ENCODE data around the gene FLNB. TPM values are rescaled to one million over a fixed set of nuclear protein-coding genes. Genes with fewer than 3 reads are reported as not detected.

The FLNB gene
- total RNA-seq, 2 experiments from 2014 or later = 39.7 to 42.1 TPM

DNA sequence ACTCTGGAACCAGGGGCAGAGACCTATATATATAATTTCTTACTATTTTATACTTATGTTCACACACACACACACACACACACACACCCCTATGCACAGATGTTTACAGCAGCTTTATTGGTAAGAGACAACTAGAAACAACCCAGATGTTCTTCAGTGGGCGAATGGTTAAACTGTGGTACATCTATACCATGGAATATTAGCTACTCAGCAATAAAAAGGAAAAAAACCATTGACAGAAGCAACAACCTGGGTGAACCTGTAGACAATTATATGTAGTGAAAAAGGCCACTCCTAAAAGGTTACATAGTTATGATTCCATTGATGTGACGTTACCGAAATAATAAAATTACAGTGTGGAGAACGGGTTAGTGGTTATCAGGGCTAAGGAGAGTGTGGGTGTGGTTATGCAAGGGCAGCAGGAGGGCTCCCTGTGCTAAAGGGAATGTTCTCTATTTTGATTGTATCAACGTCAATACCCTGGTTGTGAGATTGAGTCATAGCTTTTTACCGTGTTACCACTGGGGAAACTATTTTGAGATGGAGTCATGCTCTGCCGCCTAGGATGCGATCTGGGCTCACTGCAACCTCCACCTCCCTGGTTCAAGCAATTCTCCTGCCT is 85.5 kb downstream of the FLNB start:
- ChIA-PET CTCF (no interaction called here), POLR2A (no interaction called here)
- Mint-ChIP-seq H3K27ac (no peak overlapping the region), H3K4me1 (ENCODE audit: low read depth) (no peaks in the 10 kb centered on the region), H3K9me3 (no peaks in the 10 kb centered on the region), H3K36me3 (ENCODE audit: low read depth) (peaks cover 64% of the 10 kb centered on the region), H3K4me3 (no peak overlapping the region), H3K27me3 (no peaks in the 10 kb centered on the region)
- H3K27me3 ChIP-seq (ENCODE audit: control insufficient read depth in 1 of 2, insufficient read depth in 2 of 2, low read length in 2 of 2) = no peaks in the 10 kb centered on the region
- DNase-seq (no peak), ATAC-seq (ENCODE audit: poor library complexity) (no peak)
- TF ChIP-seq, protein P1, sequence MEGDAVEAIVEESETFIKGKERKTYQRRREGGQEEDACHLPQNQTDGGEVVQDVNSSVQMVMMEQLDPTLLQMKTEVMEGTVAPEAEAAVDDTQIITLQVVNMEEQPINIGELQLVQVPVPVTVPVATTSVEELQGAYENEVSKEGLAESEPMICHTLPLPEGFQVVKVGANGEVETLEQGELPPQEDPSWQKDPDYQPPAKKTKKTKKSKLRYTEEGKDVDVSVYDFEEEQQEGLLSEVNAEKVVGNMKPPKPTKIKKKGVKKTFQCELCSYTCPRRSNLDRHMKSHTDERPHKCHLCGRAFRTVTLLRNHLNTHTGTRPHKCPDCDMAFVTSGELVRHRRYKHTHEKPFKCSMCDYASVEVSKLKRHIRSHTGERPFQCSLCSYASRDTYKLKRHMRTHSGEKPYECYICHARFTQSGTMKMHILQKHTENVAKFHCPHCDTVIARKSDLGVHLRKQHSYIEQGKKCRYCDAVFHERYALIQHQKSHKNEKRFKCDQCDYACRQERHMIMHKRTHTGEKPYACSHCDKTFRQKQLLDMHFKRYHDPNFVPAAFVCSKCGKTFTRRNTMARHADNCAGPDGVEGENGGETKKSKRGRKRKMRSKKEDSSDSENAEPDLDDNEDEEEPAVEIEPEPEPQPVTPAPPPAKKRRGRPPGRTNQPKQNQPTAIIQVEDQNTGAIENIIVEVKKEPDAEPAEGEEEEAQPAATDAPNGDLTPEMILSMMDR (IDR thresholded peaks at IDR 0.05) = no peak
- no peak overlapping the region for H3K27ac ChIP-seq (ENCODE audit: low read depth in 1 of 2, low read length in 2 of 2)
- no peaks in the 10 kb centered on the region for H3K4me1 ChIP-seq (ENCODE audit: insufficient read depth, low read length)
- no peak overlapping the region for H3K4me3 ChIP-seq (ENCODE audit: low read length)
- H3K36me3 ChIP-seq (ENCODE audit: insufficient read depth, low read length) = peaks cover 17% of the 10 kb centered on the region
- H3K9me3 ChIP-seq (ENCODE audit: control insufficient read depth in 1 of 2, insufficient read depth in 1 of 2, low read length in 2 of 2) = no peaks in the 10 kb centered on the region
- intact Hi-C loops (cut with DNase I, micrococcal nuclease) = no loop called here

DNA sequence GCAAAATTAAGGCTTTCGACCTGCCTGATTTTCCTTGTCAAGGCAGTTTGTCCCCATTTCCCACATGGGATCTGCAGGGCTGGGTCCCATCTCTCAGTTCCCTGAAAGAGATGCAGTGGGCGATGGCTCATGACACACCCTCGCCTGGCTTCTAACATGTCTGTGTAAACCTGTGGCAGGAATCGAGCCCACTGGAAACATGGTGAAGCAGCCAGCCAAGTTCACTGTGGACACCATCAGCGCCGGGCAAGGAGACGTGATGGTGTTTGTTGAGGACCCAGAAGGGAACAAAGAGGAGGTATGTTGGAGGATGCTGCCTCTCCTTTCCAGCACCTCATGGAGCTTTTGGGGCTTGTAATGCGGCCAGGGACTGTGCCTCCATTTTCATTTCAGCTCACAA is 86.4 kb downstream of the FLNB start:
- intact Hi-C loops (cut with DNase I, micrococcal nuclease) = no loop called here
- H3K9me3 ChIP-seq (ENCODE audit: control insufficient read depth in 1 of 2, insufficient read depth in 1 of 2, low read length in 2 of 2) = no peaks in the 10 kb centered on the region
- Mint-ChIP-seq H3K27me3 (no peaks in the 10 kb centered on the region), H3K4me1 (ENCODE audit: low read depth) (no peaks in the 10 kb centered on the region), H3K9me3 (no peaks in the 10 kb centered on the region), H3K27ac (no peak overlapping the region), H3K4me3 (no peak overlapping the region), H3K36me3 (ENCODE audit: low read depth) (peaks cover 67% of the 10 kb centered on the region)
- H3K4me1 ChIP-seq (ENCODE audit: insufficient read depth, low read length) = no peaks in the 10 kb centered on the region
- H3K36me3 ChIP-seq (ENCODE audit: insufficient read depth, low read length) = peaks cover 26% of the 10 kb centered on the region
- no peak for ATAC-seq (ENCODE audit: poor library complexity)
- no peaks in the 10 kb centered on the region for H3K27me3 ChIP-seq (ENCODE audit: control insufficient read depth in 1 of 2, insufficient read depth in 2 of 2, low read length in 2 of 2)
- H3K4me3 ChIP-seq (ENCODE audit: low read length) = no peak overlapping the region
- TF ChIP-seq, protein P1 (IDR thresholded peaks at IDR 0.05) = no peak
- ChIA-PET CTCF (no interaction called here), POLR2A (no interaction called here)
- no peak for DNase-seq
- H3K27ac ChIP-seq (ENCODE audit: low read depth in 1 of 2, low read length in 2 of 2) = no peak overlapping the region

DNA sequence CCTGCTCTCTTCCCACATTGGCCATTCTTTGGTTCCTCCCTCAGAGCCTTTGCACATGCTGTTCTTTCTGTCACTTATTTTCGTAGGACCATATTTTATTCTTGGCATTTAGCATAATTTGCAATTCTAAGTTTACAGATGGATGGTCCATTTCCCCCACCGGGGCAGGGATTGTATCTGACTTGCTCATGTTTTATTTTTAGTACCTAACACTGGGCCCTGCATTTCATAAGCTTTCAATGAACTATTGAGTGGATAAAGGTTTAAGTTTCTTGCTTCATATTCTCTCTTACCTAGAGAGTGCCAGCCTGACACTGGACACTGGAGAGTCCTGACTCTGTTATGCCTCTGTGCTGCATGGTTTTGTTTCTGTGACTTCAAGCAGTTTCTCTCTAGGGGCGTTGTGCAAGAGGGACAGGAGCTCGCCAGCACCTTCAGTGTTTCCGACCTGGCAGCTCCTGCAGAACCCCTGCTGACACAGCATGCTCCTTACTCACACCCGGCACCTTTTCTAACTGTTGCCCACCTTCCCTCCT is 87.4 kb downstream of the FLNB start:
- no peak overlapping the region for H3K4me3 Mint-ChIP-seq
- no peak overlapping the region for H3K27ac ChIP-seq (ENCODE audit: low read depth in 1 of 2, low read length in 2 of 2)
- H3K27me3 Mint-ChIP-seq = no peaks in the 10 kb centered on the region
- H3K36me3 ChIP-seq (ENCODE audit: insufficient read depth, low read length) = peaks cover 29% of the 10 kb centered on the region
- ChIA-PET POLR2A (no interaction called here), CTCF (no interaction called here)
- TF ChIP-seq, protein P1 (IDR thresholded peaks at IDR 0.05) = no peak
- no peaks in the 10 kb centered on the region for H3K4me1 Mint-ChIP-seq (ENCODE audit: low read depth)
- H3K4me1 ChIP-seq (ENCODE audit: insufficient read depth, low read length) = no peaks in the 10 kb centered on the region
- no peak overlapping the region for H3K4me3 ChIP-seq (ENCODE audit: low read length)
- peaks cover 74% of the 10 kb centered on the region for H3K36me3 Mint-ChIP-seq (ENCODE audit: low read depth)
- no peaks in the 10 kb centered on the region for H3K9me3 ChIP-seq (ENCODE audit: control insufficient read depth in 1 of 2, insufficient read depth in 1 of 2, low read length in 2 of 2)
- no peaks in the 10 kb centered on the region for H3K9me3 Mint-ChIP-seq
- intact Hi-C loops (cut with DNase I, micrococcal nuclease) = no loop called here
- no peaks in the 10 kb centered on the region for H3K27me3 ChIP-seq (ENCODE audit: control insufficient read depth in 1 of 2, insufficient read depth in 2 of 2, low read length in 2 of 2)
- ATAC-seq (ENCODE audit: poor library complexity) = no peak
- no peak overlapping the region for H3K27ac Mint-ChIP-seq
- no peak for DNase-seq
